ENCODE data around the gene RGS1. TPM values are rescaled to one million over a fixed set of nuclear protein-coding genes. Genes with fewer than 3 reads are reported as not detected.

RGS1 gene
- polyA plus RNA-seq, 1 of the 3 experiments (the other 2 are of a cell fraction): 0.12 TPM

DNA sequence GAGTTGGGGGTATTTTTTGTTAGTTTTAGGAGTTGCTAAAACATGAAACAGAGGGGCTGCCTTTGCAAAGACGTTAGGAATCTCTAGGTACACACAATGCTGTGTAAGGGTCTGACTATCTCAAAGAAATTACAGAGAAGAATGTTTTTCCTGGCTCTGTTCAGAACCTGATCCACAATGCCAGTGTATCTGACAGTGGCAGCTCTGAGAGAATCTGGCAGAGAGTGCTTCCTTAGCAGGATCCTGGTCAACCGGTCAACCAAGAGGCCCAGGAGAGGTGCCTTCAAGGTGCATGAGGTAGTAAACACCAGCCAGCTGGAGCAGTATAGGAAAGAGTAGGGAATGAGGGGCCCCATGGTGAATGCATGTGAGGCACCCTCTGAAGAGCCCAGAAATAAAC, 40.9 kb upstream of the RGS1 start:
- peaks cover 0 to 25% of the 10 kb centered on the region in 2 experiments; a peak in 3 of 4 replicates for H3K4me1 ChIP-seq (ENCODE audit: control insufficient read depth in 1 of 2, insufficient read depth in 2 of 2, low read depth in 1 of 2, low read length in 1 of 2)
- peak overlapping the region; percentile 29; the same call in 1 of the 2 replicates for H3K4me2 ChIP-seq
- ChIA-PET CTCF (no interaction called here), POLR2A (no interaction called here)
- no peaks in the 10 kb centered on the region for H4K20me1 ChIP-seq (ENCODE audit: insufficient read depth)
- H3K79me2 ChIP-seq (ENCODE audit: insufficient read depth): peaks cover 68% of the 10 kb centered on the region
- H3K9me3 ChIP-seq: no peaks in the 10 kb centered on the region
- 29% methylated on average over 2 of the region's 2 CpGs for WGBS (ENCODE audit: low lambda C conversion rate)
- no peak overlapping the region for H3K9ac ChIP-seq
- no peak overlapping the region for H2AFZ ChIP-seq (ENCODE audit: low read depth)
- DNase-seq: no peak
- H3K36me3 ChIP-seq (replicated peaks in 1 of 2; ENCODE audit: control insufficient read depth in 1 of 2, insufficient read depth in 2 of 2, low read length in 1 of 2): peaks cover 0 to 34% of the 10 kb centered on the region in 2 experiments
- no peaks in the 10 kb centered on the region for H3K27me3 ChIP-seq (ENCODE audit: insufficient read depth)
- H3K9me2 ChIP-seq: no peaks in the 10 kb centered on the region
- no peak overlapping the region for H3K4me3 ChIP-seq (ENCODE audit: low read depth in 2 of 2, low read length in 1 of 2)
- peaks cover 38% of the 10 kb centered on the region for H3F3A ChIP-seq (replicated peaks; ENCODE audit: insufficient read depth)
- TF ChIP-seq RFX5 (IDR thresholded peaks at IDR 0.05; ENCODE audit: low read length) (no peak), PBX3 (IDR thresholded peaks at IDR 0.05) (no peak), RCOR1 (IDR thresholded peaks at IDR 0.05; ENCODE audit: low read length) (no peak), USF1 (IDR thresholded peaks at IDR 0.05; ENCODE audit: borderline replicate concordance, low read depth) (no peak), YY1 (IDR thresholded peaks at IDR 0.05; ENCODE audit: low read depth) (no peak), CHD2 (IDR thresholded peaks at IDR 0.05; ENCODE audit: low read length, partially characterized antibody) (no peak), GATA2 (CRISPR knock-in tag; IDR thresholded peaks at IDR 0.05) (no peak), CTCF (IDR thresholded peaks at IDR 0.05) (no peak), RXRA (IDR thresholded peaks at IDR 0.05; ENCODE audit: borderline replicate concordance, low read depth) (no peak), NRF1 (IDR thresholded peaks at IDR 0.05; ENCODE audit: low read depth, low read length) (no peak), TCF12 (IDR thresholded peaks at IDR 0.05) (no peak)
- TF ChIP-seq, protein P1, sequence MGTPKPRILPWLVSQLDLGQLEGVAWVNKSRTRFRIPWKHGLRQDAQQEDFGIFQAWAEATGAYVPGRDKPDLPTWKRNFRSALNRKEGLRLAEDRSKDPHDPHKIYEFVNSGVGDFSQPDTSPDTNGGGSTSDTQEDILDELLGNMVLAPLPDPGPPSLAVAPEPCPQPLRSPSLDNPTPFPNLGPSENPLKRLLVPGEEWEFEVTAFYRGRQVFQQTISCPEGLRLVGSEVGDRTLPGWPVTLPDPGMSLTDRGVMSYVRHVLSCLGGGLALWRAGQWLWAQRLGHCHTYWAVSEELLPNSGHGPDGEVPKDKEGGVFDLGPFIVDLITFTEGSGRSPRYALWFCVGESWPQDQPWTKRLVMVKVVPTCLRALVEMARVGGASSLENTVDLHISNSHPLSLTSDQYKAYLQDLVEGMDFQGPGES (IDR thresholded peaks at IDR 0.05; ENCODE audit: low read depth, low read length): no peak
- H3K27ac ChIP-seq (ENCODE audit: low read depth in 2 of 2, low read length in 1 of 2): peak overlapping the region; percentile 68 to 72; a peak in 3 of 4 replicates

Measured in SK-N-SH (cell line).